GM12874 (cell line): ENCODE results near the gene C19orf44.

Experiments
- TF ChIP-seq, protein P1 (sequence below): IDR thresholded peaks from 2 replicates; pipeline ENCODE4 v1.5.1; 2011; ENCODE audit warnings: low read depth, mild to moderate bottlenecking, control low read depth, low read length, moderate library complexity; ENCODE audit not compliant: insufficient read depth

C19orf44 gene

DNA sequence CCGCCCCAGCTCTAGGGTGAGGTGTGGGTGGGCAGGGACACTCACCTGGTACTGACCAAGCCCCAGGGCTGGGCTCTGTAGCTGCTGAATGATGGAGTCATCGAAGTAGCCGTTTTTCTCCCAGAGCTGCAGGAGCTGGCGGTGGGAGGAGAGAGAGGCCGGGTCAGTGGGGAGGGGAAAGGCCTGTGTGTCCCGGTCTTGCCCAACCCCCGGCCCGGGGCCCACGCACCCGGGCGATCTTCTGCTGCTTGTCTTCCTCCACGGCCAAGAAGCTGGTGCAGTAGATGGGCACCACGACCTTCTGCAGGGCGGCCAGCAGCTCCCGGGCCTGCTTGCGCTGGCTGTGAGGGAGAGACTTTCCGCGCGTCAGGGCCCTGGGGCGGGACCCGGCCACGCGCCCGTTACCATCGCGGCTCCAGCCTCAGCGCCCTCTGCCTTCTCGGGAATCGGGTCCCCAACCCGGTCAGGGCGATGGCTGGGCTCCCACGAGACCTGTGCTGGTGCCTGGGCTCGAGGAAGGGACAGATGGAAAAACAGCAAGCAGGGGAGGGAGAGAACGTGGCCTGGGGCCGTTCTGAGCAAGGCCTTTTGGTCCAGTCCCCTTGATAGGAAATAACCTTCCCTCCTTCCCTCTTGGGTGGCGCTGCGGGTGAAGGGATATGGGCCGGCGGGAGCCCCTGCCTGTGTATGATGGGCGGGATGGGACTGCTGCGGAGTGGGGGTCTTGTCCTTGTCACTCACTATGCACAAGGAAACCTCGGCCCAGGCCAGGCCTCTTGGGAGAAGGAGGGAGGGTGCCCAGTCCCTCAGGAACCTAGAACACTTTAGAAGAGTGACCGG lies 34.6 kb downstream of the C19orf44 start:
- TF ChIP-seq, protein P1, sequence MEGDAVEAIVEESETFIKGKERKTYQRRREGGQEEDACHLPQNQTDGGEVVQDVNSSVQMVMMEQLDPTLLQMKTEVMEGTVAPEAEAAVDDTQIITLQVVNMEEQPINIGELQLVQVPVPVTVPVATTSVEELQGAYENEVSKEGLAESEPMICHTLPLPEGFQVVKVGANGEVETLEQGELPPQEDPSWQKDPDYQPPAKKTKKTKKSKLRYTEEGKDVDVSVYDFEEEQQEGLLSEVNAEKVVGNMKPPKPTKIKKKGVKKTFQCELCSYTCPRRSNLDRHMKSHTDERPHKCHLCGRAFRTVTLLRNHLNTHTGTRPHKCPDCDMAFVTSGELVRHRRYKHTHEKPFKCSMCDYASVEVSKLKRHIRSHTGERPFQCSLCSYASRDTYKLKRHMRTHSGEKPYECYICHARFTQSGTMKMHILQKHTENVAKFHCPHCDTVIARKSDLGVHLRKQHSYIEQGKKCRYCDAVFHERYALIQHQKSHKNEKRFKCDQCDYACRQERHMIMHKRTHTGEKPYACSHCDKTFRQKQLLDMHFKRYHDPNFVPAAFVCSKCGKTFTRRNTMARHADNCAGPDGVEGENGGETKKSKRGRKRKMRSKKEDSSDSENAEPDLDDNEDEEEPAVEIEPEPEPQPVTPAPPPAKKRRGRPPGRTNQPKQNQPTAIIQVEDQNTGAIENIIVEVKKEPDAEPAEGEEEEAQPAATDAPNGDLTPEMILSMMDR, result no peak

DNA sequence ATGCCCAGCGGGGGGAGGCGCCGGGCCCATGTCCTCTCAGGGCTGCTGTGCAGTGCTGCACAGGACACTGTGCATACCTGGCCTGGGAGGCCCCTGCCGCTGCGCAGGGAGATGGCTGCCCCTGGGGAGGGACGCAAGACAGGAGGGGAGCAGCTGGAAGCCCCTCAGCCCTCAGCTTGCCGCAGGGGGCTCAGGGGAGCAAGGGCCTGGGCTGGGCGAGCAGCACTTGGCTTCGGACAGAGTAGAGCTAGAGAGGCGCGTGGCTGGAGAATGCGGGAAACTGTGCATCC lies 35.1 kb downstream of the C19orf44 start:
- TF ChIP-seq, protein P1, result no peak

DNA sequence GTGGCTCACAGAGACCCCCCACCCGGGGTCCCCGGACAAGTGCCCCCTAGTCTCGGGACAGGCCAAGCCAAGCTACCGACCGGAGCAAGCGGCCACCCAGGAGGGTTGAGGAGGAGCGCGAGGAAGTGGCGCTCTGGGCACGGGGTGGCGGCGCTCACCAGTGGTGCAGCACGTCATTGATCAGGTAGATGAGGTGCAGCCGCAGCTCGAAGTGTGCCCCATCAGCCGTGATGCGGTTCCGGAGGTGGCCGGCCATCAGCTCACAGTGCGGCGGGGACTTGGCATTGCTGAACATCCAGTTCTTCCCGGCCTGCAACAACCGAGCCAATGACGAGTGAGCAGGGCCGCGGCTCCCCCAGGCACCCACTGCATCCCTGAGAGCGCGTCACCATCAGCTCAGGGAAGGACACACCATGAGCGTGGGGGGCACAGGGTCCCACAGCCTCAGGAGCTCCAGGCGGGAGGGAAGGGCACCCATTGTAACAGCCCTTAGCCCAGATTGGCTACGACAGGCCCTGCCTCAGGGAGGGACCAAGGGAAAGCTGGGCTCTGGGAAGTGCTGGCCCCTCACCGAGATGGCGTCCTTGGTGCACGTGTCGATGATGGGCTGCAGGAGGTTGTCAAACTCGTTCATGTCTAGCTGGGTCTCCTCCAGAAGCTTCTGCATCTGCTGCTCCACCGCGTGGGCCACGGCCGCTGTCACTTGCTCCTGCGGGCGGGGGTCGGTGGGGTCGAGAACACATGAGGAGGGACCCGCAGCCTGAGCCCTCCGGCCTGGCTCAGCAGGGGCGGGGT lies 36.4 kb downstream of the C19orf44 start:
- TF ChIP-seq, protein P1, result no peak

DNA sequence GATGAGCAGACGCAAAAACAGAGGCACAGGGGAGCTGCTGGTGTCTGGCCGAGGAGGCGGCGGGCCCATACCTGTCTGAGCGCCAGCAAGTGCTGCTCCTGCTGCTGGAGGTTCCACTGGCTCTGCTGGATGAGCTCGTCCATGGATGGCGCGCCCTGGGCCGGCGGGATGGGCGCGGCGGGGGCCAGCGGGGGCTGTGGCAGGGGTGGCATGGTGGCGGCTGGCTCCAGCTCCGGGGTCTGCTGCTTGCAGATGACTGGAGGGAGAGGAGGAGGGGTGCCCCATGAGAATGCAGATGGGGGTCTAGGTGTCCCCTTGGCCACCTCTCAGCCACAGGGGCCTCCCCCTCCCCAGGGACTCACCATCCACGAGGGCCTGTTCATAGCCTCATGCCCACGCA lies 39.2 kb downstream of the C19orf44 start:
- TF ChIP-seq, protein P1, result no peak

DNA sequence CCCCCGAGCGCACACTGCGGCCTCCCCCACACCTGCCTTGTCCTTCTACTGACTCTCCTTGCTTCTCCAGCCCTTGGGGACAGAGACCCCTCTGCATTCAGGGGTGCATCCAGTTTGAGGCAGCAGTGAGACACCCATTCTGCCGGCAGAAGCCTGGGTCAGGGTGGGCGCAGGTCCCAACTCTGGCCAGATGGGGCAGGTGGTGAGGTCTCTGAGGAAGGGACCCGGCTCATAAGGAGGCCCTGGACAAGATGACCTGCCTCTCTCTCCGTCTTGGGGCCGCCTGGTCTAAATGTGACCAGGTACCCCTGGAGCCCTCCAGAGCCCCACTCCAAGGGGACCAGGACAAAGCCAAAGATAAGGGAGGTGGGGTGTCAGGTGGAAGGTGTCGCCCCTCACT lies 39.9 kb downstream of the C19orf44 start:
- TF ChIP-seq, protein P1, result no peak

DNA sequence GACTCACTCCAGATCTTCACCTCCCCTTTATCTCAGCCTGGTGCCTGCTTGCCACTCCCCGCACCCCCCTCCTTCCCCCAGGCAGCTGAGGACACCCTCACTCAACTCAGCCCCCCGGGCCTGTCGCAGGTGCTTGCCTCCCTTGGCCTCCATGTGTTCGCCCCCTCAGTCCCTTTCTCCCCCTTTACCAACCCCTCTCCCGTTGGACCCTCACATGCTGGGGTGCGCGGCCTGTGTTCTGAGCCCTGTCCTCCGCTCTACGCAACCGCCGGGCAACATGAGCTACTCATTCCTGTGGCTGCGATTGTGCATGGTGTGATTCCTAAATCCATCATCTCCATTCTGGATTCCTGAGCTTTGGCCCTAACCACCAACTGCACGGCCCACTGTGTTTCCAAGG lies 40.9 kb downstream of the C19orf44 start:
- TF ChIP-seq, protein P1, result no peak

DNA sequence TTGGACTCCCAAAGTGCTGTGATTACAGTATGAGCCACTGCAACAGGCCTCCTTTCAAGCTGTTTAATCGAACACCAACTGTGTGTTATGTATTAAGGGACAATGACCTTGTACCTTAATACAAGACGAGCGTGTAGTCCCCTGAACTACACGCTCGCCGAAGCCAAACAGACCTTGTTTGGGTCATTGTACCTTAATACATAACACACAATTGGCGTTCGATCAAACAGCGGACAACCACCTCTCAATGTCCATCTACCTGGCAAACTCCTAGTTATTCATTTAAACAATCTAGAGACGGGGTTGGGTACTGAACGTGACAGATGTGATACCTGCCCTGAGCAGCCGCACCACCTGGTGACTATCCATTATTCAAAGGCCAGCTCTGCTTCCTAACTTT lies 44.8 kb downstream of the C19orf44 start:
- TF ChIP-seq, protein P1, result no peak
